SU-DHL-6 (cell line): Measurements from ENCODE around the gene CHRM2.

Experiments used
- CTCF ChIP-seq: fragments of 200-600 bp; sonication (generic); IDR thresholded peaks from one replicate; pipeline ENCODE4 v1.5.1; 2017; ENCODE audit warnings: antibody characterized with exemption, mild to moderate bottlenecking, low read length, moderate library complexity; ENCODE audit not compliant: insufficient read depth, poor library complexity, severe bottlenecking
- EZH2phosphoT487 ChIP-seq: fragments of 200-600 bp; sonication (generic), shearing (Covaris generic); conservative IDR thresholded peaks from 2 replicates; pipeline ENCODE4 v1.6.1; 2018; ENCODE audit warnings: mild to moderate bottlenecking, antibody characterized with exemption, low read length, moderate library complexity, mixed read lengths

- TF ChIP-seq CTCF (no peak), EZH2phosphoT487 (no peak)
These were observed 31.6 kb downstream of the CHRM2 start for GRCh38 chr7:136900005-136900404.
